Amniotic epithelial cell (primary cell): ENCODE data around the gene SF3B2.
"Not testable (repeated sequence)": the region's sequence is repeated elsewhere in the genome, so short reads cannot be mapped to it uniquely, and the experiment has no call there.

ENCODE experiments used
- DNase-seq: peaks from one replicate; pipeline ENCODE4 v3.0.0-alpha.2; 2010; ENCODE audit warnings: low read depth

Gene SF3B2

GRCh38 chr11:66111158-66111557 is 59.0 kb downstream of the SF3B2 start:
- peak; percentile 56 for DNase-seq

- DNase-seq, result no peak
Measured at GRCh38 chr11:66112041-66112491, 59.9 kb downstream of the SF3B2 start.

DNA sequence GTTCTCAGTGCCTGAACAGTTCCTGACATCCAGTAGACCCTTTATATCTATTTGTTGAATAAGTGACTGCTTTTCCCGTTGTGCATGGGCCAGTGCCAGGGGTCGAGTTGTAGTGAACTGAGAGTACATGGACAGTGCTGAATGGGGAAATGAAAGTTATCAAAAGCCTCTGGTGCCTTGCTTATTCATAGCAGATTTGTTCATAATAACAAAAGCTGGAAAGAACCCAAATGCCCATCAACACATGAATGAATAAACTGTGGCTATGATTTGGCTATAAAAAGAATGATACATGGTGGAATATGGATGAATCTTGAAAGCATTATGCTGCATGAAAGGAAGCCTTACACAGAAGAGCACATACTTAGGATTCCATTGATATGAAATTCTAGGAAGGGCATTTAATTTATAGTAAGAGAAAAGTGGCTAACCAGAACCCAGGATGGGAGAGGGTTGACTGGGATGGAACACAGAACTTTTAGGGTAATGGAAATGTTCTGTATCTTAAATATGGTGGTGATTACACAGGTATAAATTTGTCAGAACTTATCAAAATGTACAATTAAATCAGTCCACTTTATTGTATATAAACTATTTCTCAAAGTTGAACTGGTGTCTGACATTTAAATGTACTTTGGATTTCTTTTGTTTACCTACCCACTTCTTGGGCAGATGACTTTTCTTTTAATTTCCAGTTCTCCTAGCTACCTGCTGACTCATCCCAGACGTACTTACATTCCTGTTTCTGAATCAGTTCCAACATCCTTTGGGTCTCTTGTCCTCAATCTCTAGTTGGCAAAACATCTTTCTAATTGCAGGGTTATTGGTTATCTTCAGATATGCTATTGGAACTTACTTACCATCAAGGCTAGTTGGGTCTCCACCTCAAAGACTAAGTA is 60.7 kb downstream of the SF3B2 start:
- DNase-seq, result peak; percentile 96

GRCh38 chr11:66114957-66115356 is 62.8 kb downstream of the SF3B2 start:
- DNase-seq, result not testable (repeated sequence)

GRCh38 chr11:66115638-66116301 is 63.6 kb downstream of the SF3B2 start:
- DNase-seq, result peak; percentile 78

GRCh38 chr11:66116576-66117361 is 64.6 kb downstream of the SF3B2 start:
- DNase-seq, result peak; percentile 55

GRCh38 chr11:66118847-66119246 is 66.7 kb downstream of the SF3B2 start:
- peak; percentile 53 for DNase-seq
